NOMO-1 treated with DMSO at 0.1 percent for 48 hours (cell line): Measurements from ENCODE around the gene ATAT1.

Experiments
- DNase-seq: peaks from one replicate; lab custom pipeline; 2025; ENCODE audit not compliant: unreplicated experiment; lab: John Stamatoyannopoulos, UW

The ATAT1 gene

GRCh38 chr6:30626484-30627366 lies at the start of gene ATAT1:
Gene ATAT1 (plus strand): TSS chr6:30626874.
- peak; percentile 76 for DNase-seq

GRCh38 chr6:30578051-30578450 lies 48.6 kb upstream of the ATAT1 start:
- DNase-seq = no peak

GRCh38 chr6:30583921-30584320 lies 42.8 kb upstream of the ATAT1 start:
- DNase-seq = no peak

GRCh38 chr6:30589754-30590358 lies 36.8 kb upstream of the ATAT1 start:
- DNase-seq = no peak

GRCh38 chr6:30590509-30590908 lies 36.2 kb upstream of the ATAT1 start:
- no peak for DNase-seq

- no peak for DNase-seq
Measured at GRCh38 chr6:30591008-30591407, 35.7 kb upstream of the ATAT1 start.

- DNase-seq = no peak
Measured at GRCh38 chr6:30592287-30592686, 34.4 kb upstream of the ATAT1 start.

GRCh38 chr6:30597315-30598144 lies 29.1 kb upstream of the ATAT1 start:
- peak; percentile 41 for DNase-seq

- no peak for DNase-seq
Measured at GRCh38 chr6:30598912-30599624, 27.6 kb upstream of the ATAT1 start.

- DNase-seq = no peak
Measured at GRCh38 chr6:30599625-30600324, 26.9 kb upstream of the ATAT1 start.

- no peak for DNase-seq
Measured at GRCh38 chr6:30600451-30600961, 26.2 kb upstream of the ATAT1 start.

- no peak for DNase-seq
Measured at GRCh38 chr6:30601436-30601814, 25.2 kb upstream of the ATAT1 start.

- no peak for DNase-seq
Measured at GRCh38 chr6:30601815-30602641, 24.6 kb upstream of the ATAT1 start.

- DNase-seq = no peak
Measured at GRCh38 chr6:30603961-30604360, 22.7 kb upstream of the ATAT1 start.

- DNase-seq = no peak
Measured at GRCh38 chr6:30610065-30610464, 16.6 kb upstream of the ATAT1 start.

- no peak for DNase-seq
Measured at GRCh38 chr6:30611150-30611855, 15.4 kb upstream of the ATAT1 start.

GRCh38 chr6:30611856-30612194 lies 14.8 kb upstream of the ATAT1 start:
- no peak for DNase-seq

- no peak for DNase-seq
Measured at GRCh38 chr6:30612213-30612612, 14.5 kb upstream of the ATAT1 start.
